Hindlimb muscle (tissue), 1 donor: ENCODE data around the gene STX7. TPM values are rescaled to one million over a fixed set of nuclear protein-coding genes. Genes with fewer than 3 reads are reported as not detected.
"Not testable (repeated sequence)": the region's sequence is repeated elsewhere in the genome, so short reads cannot be mapped to it uniquely, and the experiment has no call there.

Experiments used
- DNase-seq: peaks from one replicate; pipeline ENCODE4 v3.0.0-alpha.2; 2013
- polyA plus RNA-seq: library from polyadenylated mRNA; unstranded; fragments of 120-200 nt; gene quantifications from one replicate; pipeline ENCODE4 v1.2.1, GENCODE V29; 2013; ENCODE audit not compliant: insufficient read length

STX7 gene, protein sequence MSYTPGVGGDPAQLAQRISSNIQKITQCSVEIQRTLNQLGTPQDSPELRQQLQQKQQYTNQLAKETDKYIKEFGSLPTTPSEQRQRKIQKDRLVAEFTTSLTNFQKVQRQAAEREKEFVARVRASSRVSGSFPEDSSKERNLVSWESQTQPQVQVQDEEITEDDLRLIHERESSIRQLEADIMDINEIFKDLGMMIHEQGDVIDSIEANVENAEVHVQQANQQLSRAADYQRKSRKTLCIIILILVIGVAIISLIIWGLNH
- 33.4 TPM for polyA plus RNA-seq

DNA sequence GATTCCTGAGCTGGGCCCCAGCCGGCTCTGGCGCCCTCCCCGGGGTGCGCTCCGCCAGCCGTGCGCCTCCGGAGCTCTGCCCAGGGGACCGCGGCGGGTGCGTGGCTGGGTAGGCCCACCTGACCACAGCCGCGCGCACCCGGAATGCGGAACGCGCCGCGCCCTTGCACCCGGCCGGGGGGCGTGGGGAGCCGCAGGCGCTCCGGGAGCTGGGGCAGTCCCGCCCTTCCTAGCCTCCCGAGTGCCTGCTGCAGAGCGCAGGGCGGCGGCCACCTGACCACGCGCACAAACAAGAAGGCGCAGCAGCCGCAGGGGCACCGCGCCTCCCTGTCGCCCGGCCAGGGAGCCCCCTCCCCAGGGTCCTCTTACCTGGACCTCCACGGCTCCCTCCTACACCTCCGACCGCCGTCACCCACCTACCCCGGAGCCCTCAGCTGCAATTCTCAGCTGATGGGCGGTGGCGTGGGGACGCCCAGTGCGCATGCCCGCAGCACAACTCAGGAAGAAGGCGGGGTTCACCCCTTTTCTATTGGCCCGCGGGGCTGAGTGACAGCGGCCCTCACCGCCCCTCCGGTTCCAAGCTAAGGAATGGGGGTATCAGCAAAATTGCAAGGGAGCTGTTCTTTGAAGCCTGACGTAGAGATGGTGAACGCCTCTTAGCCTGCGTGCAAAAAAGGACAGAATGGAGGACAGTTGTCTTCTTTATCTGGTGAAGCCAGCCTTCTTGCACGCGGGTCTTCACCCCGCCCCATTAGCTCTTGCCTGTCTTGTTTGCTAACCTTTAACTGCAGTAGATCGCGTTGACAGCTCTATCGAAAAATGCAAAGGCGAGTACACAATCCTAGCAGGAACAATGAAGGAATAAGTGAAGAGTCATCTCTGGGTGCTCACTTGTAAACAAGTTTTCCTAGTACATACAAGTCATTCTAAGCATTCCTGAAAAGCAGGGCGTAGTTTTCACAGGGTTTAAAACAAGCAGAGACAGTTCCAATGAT is at the start of gene STX7:
STX7 (minus strand) TSS at position 479 of the 995 bp plus-strand sequence. CDS start 9,586 bp downstream, outside the sequence.
- DNase-seq = peak; percentile 90

DNA sequence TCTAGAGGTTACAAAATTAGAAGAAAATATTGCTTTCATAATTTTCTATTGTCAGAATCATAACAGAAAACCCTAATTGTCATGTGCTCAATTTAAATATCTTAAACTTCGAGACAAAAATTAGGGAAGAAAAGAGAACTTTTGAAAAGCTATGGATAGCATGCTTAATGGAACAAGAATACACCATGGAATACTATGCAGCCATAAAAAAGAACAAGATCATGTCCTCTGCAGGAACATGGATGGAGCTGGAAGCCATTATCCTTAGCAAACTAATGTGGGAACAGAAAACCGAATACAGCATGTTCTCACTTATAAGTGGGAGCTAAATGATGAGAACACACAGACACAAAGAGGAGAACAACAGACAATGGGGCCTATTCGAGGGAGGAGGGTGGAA is 47.2 kb upstream of the STX7 start:
- not testable (repeated sequence) for DNase-seq

DNA sequence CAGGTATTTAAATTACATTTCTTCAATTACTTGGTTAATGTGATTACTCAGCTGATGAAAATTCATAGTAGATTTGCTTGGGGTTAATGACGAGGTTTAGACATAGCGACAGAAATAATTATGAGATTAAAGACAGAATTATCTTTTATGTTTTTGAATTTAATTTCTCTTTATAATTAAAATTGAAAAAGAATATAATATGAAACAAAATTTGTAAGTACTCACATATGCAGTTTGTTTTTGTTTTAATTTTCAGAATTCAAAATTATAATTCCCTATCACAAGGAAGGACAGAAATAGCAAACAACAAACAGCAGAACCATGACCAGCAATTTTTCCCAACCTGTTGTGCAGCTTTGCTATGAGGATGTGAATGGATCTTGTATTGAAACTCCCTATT is 39.5 kb upstream of the STX7 start, which contains the start of gene TAAR8:
TAAR8 (plus strand) TSS at position 301 of the 400 bp plus-strand sequence; CDS start at position 322, 21 bp downstream.
- no peak for DNase-seq

DNA sequence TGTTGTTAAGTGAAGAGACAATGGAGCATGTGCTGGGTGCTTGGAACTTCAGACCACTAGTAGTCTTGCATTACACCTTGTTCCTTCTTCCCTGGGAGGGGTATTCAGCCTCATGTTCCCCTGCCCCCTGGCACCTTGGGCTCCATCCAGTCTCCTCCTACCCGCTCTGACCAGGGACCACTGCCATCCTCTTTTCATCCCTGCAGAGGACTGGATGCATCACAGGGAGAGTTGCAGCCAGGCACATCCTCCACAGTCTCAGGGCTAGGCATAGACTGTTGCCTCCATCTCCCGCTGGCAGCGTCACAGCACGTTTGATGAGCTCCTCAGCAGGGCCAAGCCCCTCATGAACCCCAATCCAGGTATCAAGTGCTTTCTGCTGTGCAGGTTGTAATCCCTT is 38.3 kb upstream of the STX7 start:
- DNase-seq = no peak

DNA sequence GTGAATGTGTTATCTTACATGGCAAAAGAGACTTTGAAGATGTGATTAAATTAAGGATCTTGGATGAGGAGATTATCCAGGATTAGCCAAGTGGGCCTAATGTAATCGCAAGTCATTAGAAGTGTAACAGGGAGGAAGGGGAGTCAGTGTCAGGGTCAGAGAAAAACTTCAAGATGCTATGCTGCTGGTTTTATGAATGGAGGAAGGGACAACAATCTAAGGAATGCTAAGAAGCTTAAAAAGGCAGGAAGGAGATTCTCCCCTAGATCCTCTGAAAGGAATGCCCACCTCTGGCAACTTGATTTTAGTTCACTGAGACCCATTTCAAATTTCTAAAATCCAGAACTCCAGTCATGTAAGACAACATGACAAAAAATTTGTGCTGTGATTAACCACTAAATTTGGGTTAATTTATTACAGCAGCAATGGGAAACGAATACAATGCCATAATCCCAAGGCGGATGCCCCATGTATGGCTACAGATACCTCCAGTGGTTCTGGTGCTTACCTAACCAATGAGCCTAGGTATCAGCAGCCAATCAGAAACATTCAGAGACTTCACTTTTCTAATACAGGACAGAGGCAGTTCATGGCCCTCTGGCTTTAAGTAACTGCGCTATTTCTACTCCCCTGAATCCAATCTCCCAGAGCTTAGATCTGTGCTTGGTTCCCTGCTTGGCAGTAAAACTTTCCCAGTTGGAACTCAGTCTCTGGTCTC is 36.0 kb upstream of the STX7 start:
- DNase-seq = no peak

DNA sequence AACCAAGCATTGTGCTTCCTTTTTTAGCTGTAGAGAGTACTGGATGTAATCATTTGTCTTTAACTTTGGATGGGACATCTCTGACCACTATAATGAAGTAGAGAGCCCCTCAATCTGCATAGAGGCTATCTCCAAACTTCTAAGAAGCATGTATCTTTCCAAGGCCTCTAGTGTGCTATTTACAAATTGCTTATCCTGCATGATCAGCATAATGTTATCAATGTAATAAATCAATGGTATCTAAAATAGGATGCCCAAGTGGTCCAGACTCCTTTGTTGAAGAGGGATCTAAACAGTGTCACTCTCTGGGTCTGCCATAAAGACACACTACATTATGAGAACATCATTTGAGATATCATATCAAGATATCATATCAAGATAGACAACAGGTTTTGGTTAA is 31.9 kb upstream of the STX7 start:
- DNase-seq = no peak

DNA sequence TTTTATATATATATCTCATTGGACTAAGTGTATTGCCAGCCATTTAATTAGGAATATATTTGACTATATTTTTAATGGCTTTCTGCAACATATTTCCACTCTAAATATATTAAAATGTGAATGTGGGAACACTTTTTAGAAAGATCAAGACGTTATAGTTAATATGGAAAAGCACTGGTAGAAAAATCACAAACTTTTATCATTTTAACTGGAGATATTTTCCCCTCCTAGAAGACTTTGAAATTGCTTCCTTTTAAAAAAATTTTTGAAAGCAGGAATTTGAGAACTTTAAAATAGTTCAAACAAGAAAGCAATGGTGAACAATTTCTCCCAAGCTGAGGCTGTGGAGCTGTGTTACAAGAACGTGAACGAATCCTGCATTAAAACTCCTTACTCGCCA is 25.1 kb upstream of the STX7 start, which contains the start of gene TAAR9:
TAAR9 (plus strand) TSS at position 301 of the 400 bp plus-strand sequence; CDS start at position 314, 13 bp downstream.
- no peak for DNase-seq

DNA sequence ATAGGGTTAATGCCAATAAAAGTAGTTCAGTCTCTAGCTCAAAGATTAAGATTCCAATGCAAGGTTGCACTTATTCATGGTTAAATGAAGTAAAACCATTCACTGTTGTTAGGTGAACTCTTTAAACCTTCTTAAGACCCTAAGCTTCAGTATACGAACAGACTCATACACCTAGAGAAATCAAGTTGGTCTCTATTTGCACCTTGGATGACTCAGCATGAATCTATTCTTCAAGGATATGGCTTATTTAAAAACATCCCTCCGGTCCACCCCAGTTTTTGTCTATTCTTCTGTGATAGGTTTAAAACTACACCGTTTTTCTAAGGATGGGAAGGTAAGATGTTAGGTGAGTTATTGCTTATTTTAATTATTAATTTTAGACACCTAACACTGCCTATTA is 24.2 kb upstream of the STX7 start:
- DNase-seq = no peak

DNA sequence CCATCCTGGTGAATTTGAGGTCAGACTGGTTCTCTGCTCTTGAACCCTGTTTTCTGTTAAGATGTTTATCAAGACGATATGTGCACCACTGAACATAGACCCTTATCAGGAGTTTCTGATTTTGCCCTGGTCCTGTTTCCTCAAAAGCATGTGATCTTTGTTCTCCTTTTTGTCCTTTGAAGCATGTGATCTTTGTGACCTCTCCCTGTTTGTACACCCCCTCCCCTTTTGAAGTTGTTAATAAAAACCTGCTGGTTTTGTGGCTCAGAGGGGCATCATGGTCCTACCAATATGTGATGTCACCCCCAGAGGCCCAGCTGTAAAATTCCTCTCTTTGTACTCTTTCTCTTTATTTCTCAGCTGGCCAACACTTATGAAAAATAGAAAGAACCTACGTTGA is 21.6 kb upstream of the STX7 start:
- not testable (repeated sequence) for DNase-seq

DNA sequence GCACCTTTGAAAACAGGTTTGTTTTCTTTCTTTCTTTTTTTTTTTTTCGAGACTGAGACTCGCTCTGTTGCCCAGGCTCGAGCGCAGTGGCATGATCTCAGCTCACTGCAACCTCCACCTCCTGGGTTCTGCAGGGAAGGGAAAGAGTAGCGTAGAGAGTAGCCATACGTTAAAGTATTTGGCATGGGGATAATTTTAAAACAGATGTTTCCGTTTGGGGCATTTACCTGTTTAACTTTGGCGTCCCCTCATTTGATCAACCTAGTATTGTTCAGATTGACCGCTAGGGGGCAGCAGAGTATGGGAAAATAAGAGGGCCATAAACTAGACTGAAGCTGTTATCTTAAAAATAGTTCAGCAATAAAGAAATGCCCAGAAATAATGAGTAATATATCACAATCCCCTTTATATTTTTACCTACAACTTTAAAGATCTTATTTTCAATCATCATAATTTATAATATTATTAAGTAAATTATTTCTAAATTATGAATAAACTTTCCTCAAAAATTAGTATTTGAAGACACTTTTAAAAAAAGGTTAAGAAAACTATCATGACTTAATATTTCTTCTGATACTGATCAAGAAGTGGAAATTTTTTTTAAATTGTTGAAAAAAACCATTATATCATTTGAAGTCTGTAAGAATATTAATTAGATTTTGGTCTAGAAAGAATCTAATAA is 17.5 kb upstream of the STX7 start:
- DNase-seq = peak; percentile 58

DNA sequence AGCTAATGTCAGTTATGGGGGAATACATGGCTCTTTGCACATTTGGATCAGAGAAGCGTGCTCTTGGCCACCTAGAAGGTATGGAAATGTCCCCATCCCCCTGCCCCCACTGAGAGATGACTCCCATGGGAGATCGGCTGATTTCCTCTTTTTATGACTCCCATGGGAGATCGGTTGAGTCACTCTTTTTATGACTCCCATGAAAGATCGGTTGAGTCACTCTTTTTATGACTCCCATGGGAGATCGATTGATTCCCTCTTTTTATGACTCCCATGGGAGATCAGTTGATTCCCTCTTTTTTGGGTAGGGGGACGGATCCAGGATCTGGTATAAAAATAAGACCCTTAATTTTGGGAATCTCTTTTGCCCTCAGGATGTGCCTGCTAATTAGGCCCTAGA is 14.9 kb upstream of the STX7 start:
- no peak for DNase-seq

DNA sequence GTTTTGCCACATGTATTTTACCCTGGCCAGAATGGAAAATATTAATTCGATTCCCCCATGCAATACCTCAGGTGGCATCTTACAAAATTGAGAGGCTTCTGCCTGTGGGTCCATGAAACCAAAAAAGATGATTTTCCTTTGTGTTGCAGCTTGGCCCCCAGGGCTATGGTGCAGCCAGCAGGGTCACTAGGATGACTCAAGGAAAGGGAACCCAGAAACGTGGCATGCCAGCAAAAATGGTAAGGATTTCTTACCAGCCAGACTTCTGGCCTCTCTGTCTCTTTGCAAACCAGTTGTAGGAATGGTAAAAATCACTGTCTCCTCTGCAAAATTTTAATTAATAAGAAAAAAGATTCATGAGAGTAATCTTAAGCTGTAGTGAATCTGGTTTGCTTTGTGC is 13.5 kb upstream of the STX7 start:
- DNase-seq = no peak

DNA sequence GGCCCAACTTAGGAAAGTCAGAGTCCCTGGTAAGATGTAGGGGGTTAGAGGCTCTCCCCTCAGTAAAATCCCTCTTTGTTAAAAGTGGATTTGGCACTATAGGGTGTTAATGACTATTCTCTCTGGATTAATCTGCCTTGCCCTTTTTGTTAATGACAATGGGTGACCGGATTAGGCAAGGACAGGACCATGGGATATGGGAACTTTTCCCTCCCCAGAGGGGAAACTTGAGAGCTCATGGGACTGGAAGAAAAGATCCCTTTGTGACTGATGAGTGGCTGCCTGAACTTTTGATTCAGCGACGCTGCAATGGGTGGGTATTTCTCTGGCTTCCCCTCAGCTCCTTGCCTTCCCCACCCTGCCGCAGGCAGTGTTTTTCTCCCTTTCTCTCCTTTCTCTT is 12.9 kb upstream of the STX7 start:
- no peak for DNase-seq

DNA sequence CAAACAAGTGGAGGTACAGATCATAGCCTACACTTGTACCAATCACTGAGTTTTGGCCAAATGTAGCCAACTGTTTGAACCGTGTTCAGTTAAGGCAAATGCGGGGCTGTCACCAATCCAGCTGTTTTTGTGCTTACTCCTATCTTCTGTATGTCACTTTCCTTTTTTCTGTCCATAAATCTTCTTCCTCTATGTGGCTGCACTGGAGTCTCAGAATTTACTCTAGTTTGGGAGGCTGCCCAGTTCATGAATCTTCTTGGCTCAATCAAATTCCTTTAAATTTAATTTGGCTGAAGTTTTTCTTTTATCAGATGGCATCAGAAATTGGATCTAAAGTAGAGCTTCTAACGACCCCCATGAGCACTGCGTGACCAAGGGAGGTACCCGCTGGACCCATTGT is 11.7 kb upstream of the STX7 start:
- DNase-seq = no peak

DNA sequence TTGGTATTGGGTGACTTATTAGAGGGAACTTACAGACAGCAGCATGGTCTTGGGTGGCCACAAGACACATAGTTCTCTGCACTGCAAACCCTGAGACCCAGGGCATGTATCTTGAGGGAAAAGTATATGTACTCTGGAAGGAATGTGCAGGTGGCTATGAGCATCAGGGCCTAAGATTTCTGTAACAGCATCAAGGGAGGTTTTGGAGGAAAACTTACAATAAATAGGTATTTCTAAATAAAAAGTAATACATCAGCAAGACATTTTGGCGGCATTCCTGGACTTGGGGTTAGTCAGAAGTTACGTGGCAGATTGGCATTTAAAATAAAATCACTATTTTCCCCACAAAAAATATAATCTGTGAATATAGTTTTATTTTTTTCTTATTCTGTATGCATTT is 8.0 kb upstream of the STX7 start:
- no peak for DNase-seq

DNA sequence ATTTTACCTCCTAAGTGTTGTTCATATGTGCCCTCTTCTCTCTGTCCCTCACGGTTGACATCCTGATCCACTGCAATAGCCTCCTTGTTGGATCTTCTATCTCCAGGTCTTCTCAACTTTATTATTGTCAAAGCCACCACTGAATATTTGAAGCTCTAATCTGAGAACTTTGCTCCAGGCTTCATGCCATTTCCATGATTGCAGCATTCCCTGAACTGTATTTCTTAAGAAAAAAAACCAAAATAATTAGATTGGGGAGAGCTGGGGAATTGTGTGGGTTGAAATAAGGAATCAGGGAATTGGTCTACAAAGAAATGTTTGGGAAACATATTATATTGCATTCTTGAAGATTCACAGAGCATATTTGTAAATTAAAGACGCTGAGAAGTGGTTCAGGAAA is 2.5 kb upstream of the STX7 start:
- DNase-seq = no peak

DNA sequence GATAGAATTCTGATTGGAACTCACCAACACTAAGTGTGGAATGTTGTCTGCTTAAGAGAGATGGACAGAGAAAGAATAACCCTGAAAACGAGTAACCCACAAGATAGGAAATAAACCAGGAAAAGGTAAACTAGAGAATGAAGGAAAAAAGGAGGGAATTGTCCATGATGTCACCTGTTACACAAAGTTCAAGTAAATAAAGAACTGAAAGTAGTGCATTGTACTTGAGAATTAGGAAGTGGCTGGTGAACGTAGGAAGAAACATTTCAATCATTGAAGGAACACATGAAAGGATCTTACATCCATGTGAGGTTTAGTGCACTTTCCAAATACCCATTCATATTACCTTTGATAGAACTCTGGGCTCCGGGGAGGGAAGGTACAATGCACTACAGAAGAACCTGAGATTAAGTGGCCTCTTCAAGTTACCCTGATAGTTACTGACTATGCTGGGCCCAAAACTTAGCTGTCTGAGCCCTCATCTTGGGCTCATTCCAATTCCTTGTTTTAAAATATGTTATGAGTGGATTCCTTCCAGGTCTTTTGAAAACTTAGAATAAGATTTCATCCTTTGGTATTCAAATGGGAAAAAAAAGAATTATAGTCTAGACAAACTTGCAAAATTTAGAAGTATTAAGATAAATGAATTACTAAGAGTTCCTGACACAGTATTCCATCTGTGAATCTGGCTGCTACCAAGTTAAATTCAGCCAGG is 1.1 kb upstream of the STX7 start:
- DNase-seq = no peak

DNA sequence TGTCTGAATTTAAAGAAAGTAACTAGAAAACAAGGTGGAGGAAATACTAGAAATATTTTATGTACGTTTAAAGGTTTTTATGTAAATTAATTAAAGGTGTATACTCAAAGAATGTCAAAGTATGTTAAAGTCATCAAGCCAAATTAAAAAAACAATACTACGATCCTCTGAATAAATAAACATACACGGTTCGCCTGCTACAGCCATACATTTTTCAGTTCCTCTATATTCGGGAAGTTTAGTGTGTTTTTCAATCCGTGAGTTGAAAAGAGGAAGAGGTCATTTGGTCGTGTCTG is 626 bp downstream of the STX7 start:
- DNase-seq = no peak

DNA sequence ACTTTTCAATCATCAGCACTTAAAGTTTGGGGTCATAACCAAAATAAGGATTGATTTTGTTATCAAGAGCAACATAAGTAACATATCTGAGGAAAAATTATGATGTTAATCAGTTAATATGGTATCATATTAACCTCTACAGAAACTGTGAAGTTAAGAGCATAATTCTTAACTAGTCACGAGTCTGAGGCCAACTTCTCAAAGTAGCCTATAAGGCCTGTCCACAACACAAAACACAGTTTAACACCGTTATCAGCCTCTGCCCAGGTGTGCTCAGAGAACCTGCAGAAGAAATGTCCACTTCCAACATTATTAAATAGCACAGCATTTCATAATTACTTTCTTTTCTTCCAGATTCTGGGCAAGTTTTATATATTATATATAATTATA is 1.1 kb downstream of the STX7 start:
- no peak for DNase-seq

DNA sequence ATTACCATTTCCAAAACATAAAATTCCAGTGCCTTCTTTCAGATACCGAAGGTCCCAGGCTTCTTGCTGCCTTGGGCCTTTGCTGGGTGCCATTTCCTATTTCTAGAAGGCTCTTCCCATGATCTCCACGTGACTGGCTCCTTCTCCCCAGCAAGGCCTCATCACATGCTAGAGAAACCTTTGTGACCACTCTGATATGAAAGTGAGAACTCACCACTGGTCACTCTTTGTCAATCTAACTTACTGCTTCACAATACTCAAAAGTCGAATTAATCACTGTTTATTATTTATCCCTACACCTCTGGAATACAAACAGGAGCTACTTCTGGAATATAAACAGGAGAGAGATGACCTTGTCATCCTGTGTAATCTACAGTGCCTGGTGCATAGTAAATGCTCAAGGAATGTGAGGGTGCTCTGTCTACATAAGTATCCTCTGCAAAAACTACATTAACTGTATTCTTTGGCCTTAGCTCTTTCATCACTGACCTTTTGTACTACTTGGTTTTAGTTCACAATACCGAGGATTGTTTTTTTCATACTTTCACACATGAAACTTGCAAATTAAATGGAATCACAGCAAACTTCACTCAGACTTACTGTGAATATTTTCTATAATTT is 1.6 kb downstream of the STX7 start:
- DNase-seq = no peak
